HCT116 (cell line): ENCODE data around the gene WWOX. TPM values are rescaled to one million over a fixed set of nuclear protein-coding genes. Genes with fewer than 3 reads are reported as not detected.

Experiments
- ATAC-seq: fragments of 200-7000 bp; cut with Tn5 transposase; 2 replicates; pipeline ENCODE4 v1.9.1; 2020; ENCODE audit warnings: mild to moderate bottlenecking, moderate library complexity
- BruUV-seq: library from RNA; stranded (reverse); fragments of 400-500 nt; replicated peaks from 2 replicates; lab custom pipeline; 2021; lab: Mats Ljungman, UMichigan
- CTCF ChIA-PET: fragments of 300-600 bp; sonication (Branson Sonifier 250); formaldehyde crosslinking; loops from one replicate; lab custom pipeline; 2021; ENCODE audit warnings: antibody characterized with exemption; lab: Charles Lee
- POLR2A ChIA-PET: fragments of 300-600, 350-600 bp; sonication (Branson Sonifier 250); formaldehyde crosslinking; loops from one replicate; lab custom pipeline; 2021; ENCODE audit warnings: antibody characterized with exemption; lab: Charles Lee
- RAD21 ChIA-PET, 2 experiments: fragments of 300-600 bp; sonication (Branson Sonifier 250); formaldehyde crosslinking; loops; one replicate each; lab custom pipeline; 2023; ENCODE audit warnings: low total read pairs in 2 of 2; ENCODE audit not compliant: uncharacterized antibody in 2 of 2, unreplicated experiment in 2 of 2, low non-redundant PET in 1 of 2; lab: Charles Lee
- DNase-seq: peaks from one replicate; pipeline ENCODE4 v3.0.0-alpha.2; 2010; ENCODE audit warnings: low read depth, low spot score
- H2AFZ ChIP-seq: fragments of 200-600 bp; shearing (Covaris generic), sonication (generic); 2 replicates; pipeline ENCODE4 v1.6.1; 2017; ENCODE audit warnings: low read depth, mixed run types, mixed read lengths, antibody characterized with exemption, low read length; ENCODE audit not compliant: poor library complexity, severe bottlenecking
- H3K27ac ChIP-seq: 2 replicates; pipeline ENCODE4 v1.5.1; 2012; ENCODE audit warnings: low read depth, low read length
- H3K27me3 ChIP-seq: fragments of 200-600 bp; sonication (generic); 2 replicates; pipeline ENCODE4 v1.6.1; 2016; ENCODE audit warnings: mixed run types, low read length, mixed read lengths; ENCODE audit not compliant: insufficient read depth
- H3K36me3 ChIP-seq, 2 experiments: fragments of 200-500 bp in 1 of 2; fragments of 200-600 bp in 1 of 2; sonication (Bioruptor generic) in 1 of 2; sonication (generic) in 1 of 2; 2 replicates each; pipeline versions ENCODE4 v1.5.1 to v1.6.1; 2014 to 2016; ENCODE audit warnings: low read length in 2 of 2, inconsistent platforms in 1 of 2, mixed read lengths in 1 of 2, mixed run types in 1 of 2; ENCODE audit not compliant: insufficient read depth in 2 of 2, control insufficient read depth in 1 of 2
- H3K4me1 ChIP-seq, 2 experiments: fragments of 200-600 bp in 1 of 2; sonication (generic) in 1 of 2; 2 replicates each; pipeline versions ENCODE4 v1.5.1 to v1.6.1; 2012 to 2017; ENCODE audit warnings: low read length in 2 of 2, inconsistent platforms in 1 of 2, mild to moderate bottlenecking in 1 of 2, mixed read lengths in 1 of 2, mixed run types in 1 of 2, moderate library complexity in 1 of 2; ENCODE audit not compliant: insufficient read depth in 2 of 2, control insufficient read depth in 1 of 2
- H3K4me2 ChIP-seq: fragments of 200-600 bp; sonication (generic); 2 replicates; pipeline ENCODE4 v1.6.1; 2017; ENCODE audit warnings: mixed run types, low read length, mixed read lengths
- H3K4me3 ChIP-seq, 2 experiments: fragments of 200-600 bp in 1 of 2; sonication (generic) in 1 of 2; replicated peaks in 1 of 2; 2 replicates each; pipeline ENCODE4 v1.5.1; 2011 to 2016; ENCODE audit warnings: low read length in 2 of 2, control low read depth in 1 of 2, low read depth in 1 of 2, mild to moderate bottlenecking in 1 of 2, mixed read lengths in 1 of 2, mixed run types in 1 of 2
- H3K79me2 ChIP-seq: fragments of 200-600 bp; sonication (generic); 2 replicates; pipeline ENCODE4 v1.6.1; 2017; ENCODE audit warnings: mild to moderate bottlenecking, mixed run types, low read length, moderate library complexity, mixed read lengths; ENCODE audit not compliant: insufficient read depth
- H3K9ac ChIP-seq: fragments of 200-600 bp; sonication (generic); 2 replicates; pipeline ENCODE4 v1.6.1; 2016; ENCODE audit warnings: low read length, mixed read lengths
- H3K9me2 ChIP-seq: fragments of 200-600 bp; sonication (generic), shearing (Covaris generic); 2 replicates; pipeline ENCODE4 v1.6.1; 2017; ENCODE audit warnings: mixed run types, mild to moderate bottlenecking, moderate library complexity; ENCODE audit not compliant: insufficient read depth
- H3K9me3 ChIP-seq, 2 experiments: fragments of 200-500 bp in 1 of 2; fragments of 200-600 bp in 1 of 2; sonication (Bioruptor generic) in 1 of 2; sonication (generic) in 1 of 2; 2 replicates each; pipeline ENCODE4 v1.6.1; 2014 to 2017; ENCODE audit warnings: low read length in 2 of 2, mixed read lengths in 2 of 2, inconsistent platforms in 1 of 2, low read depth in 1 of 2, mild to moderate bottlenecking in 1 of 2, mixed run types in 1 of 2, moderate library complexity in 1 of 2; ENCODE audit not compliant: control insufficient read depth in 1 of 2, insufficient read depth in 1 of 2
- H4K20me1 ChIP-seq: fragments of 200-600 bp; sonication (generic), shearing (Covaris generic); 2 replicates; pipeline ENCODE4 v1.6.1; 2017; ENCODE audit warnings: mixed run types, mild to moderate bottlenecking, moderate library complexity; ENCODE audit not compliant: insufficient read depth
- ATF3 ChIP-seq: IDR thresholded peaks from 2 replicates; pipeline ENCODE4 v1.6.1; 2012
- CBX3 ChIP-seq: IDR thresholded peaks from 2 replicates; pipeline ENCODE4 v1.6.1; 2012; ENCODE audit warnings: low read depth
- CTCF ChIP-seq, 3 experiments: fragments of 200-600 bp in 1 of 3; sonication (generic) in 1 of 3; IDR thresholded peaks in 2 of 3; conservative IDR thresholded peaks in 1 of 3; 2 replicates each; pipeline ENCODE4 v1.5.1; 2012 to 2017; ENCODE audit warnings: low read depth in 2 of 3, low read length in 2 of 3, antibody characterized with exemption in 1 of 3, borderline replicate concordance in 1 of 3, control low read depth in 1 of 3, mild to moderate bottlenecking in 1 of 3, mixed read lengths in 1 of 3, mixed run types in 1 of 3, moderate library complexity in 1 of 3; ENCODE audit not compliant: insufficient read depth in 1 of 3
- EGR1 ChIP-seq: IDR thresholded peaks from 2 replicates; pipeline ENCODE4 v1.6.1; 2012; ENCODE audit warnings: low read depth
- EZH2 ChIP-seq: fragments of 200-600 bp; sonication (generic); IDR thresholded peaks from 2 replicates; pipeline ENCODE4 v1.6.1; 2017; ENCODE audit warnings: antibody characterized with exemption, mixed run types
- MAX ChIP-seq: IDR thresholded peaks from 2 replicates; pipeline ENCODE4 v1.6.1; 2012
- POLR2AphosphoS5 ChIP-seq: IDR thresholded peaks from 2 replicates; pipeline ENCODE4 v1.6.1; 2011; ENCODE audit warnings: mild to moderate bottlenecking, low read depth, low read length, moderate library complexity
- REST ChIP-seq: IDR thresholded peaks from 2 replicates; pipeline ENCODE4 v1.6.1; 2012; ENCODE audit warnings: low read depth
- SP1 ChIP-seq: IDR thresholded peaks from 2 replicates; pipeline ENCODE4 v1.6.1; 2012; ENCODE audit warnings: low read depth
- YY1 ChIP-seq: IDR thresholded peaks from 2 replicates; pipeline ENCODE4 v1.6.1; 2011; ENCODE audit warnings: low read length, low read depth, moderate library complexity, mild to moderate bottlenecking; ENCODE audit not compliant: insufficient replicate concordance; ENCODE audit errors: extremely low read depth
- ZNF274 ChIP-seq: fragments of 200-500 bp; sonication (Bioruptor generic); IDR thresholded peaks from 2 replicates; pipeline ENCODE4 v1.6.1; 2014; ENCODE audit warnings: mild to moderate bottlenecking, low read depth, low read length, inconsistent platforms
- intact Hi-C: fragments of 100-400 bp; cut with micrococcal nuclease; formaldehyde crosslinking; loops from 2 replicates; pipeline ENCODE4 v1.10.0; 2022
- total RNA-seq: library from RNA; stranded (reverse); gene quantifications from one replicate; pipeline ENCODE4 v1.2.1, GENCODE V29; 2021; ENCODE audit not compliant: unreplicated experiment

WWOX gene
- total RNA-seq, 1 experiment from 2014 or later, result 13.7 TPM

GRCh38 chr16:78738557-78738956 lies 639.1 kb downstream of the WWOX start:
- RAD21 ChIA-PET, result no interaction called here
- CTCF ChIA-PET, result no interaction called here
- no peak for ATAC-seq

More at GRCh38 chr16:78738557-78738956, 639.1 kb downstream of the WWOX start:
- Histone ChIP-seq H3K79me2 (no peaks in the 10 kb centered on the region), H3K27ac (no peak overlapping the region), H3K9me3 (peaks cover 0 to 5% of the 10 kb centered on the region in 2 experiments; a peak in 1 of 4 replicates), H3K9me2 (no peaks in the 10 kb centered on the region), H2AFZ (no peak overlapping the region), H3K4me1 (no peaks in the 10 kb centered on the region), H3K27me3 (no peaks in the 10 kb centered on the region), H3K4me3 (no peak overlapping the region), H3K4me2 (no peak overlapping the region), H3K36me3 (no peaks in the 10 kb centered on the region), H3K9ac (no peak overlapping the region), H4K20me1 (no peaks in the 10 kb centered on the region)
- DNase-seq, result no peak
- TF ChIP-seq ZNF274 (no peak), EZH2 (no peak), SP1 (no peak), CBX3 (no peak), MAX (no peak), EGR1 (no peak), ATF3 (no peak), CTCF (IDR thresholded peaks at IDR 0.05 in 2 of 3, conservative IDR thresholded peaks at IDR 0.05 in 1 of 3; ENCODE audit: borderline replicate concordance in 1 of 3, insufficient read depth in 1 of 3, low read depth in 2 of 3, low read length in 2 of 3) (no peak), REST (no peak), POLR2AphosphoS5 (no peak), YY1 (no peak)
- intact Hi-C loops, result no loop called here
- POLR2A ChIA-PET, result no interaction called here
- BruUV-seq, result no TSS peak
